ENCODE results near the gene OR4D9. TPM values are rescaled to one million over a fixed set of nuclear protein-coding genes. Genes with fewer than 3 reads are reported as not detected.

OR4D9 gene
- total RNA-seq, 3 donors from 2014 or later (not counting 1 experiment from before 2014, with no cell fraction given) = not detected

DNA sequence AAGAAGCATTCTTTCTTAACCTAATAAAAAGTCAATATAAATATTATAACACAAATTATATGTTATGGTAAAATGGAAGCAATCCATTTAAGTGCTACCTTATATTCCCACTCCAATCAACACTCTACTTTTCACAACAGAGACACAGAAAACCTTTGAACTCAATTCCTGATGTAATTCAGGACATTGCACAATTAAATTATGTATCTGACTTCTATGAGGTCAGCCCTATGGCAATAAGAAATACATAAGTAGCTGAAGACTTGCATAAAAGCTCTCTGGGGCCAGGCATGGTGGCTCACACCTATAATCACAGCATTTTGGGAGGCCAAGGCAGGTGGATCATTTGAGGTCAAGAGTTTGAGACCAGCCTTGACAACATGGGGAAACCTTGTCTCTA is 31.4 kb upstream of the OR4D9 start:
- Histone ChIP-seq H3K27me3 (ENCODE audit: control insufficient read depth, insufficient read depth, low read length) (no peaks in the 10 kb centered on the region), H3K4me3 (ENCODE audit: low read length) (no peak overlapping the region), H3K36me3 (ENCODE audit: control insufficient read depth, insufficient read depth, low read length) (no peaks in the 10 kb centered on the region), H3K4me1 (ENCODE audit: control insufficient read depth, insufficient read depth, low read length) (no peaks in the 10 kb centered on the region), H3K9me3 (ENCODE audit: control insufficient read depth, insufficient read depth, low read length) (no peaks in the 10 kb centered on the region), H3K27ac (ENCODE audit: low read length) (no peak overlapping the region)
- Mint-ChIP-seq H3K27ac (no peak overlapping the region), H3K36me3 (no peaks in the 10 kb centered on the region), H3K9me3 (no peaks in the 10 kb centered on the region), H3K4me1 (no peaks in the 10 kb centered on the region), H3K4me3 (no peak overlapping the region), H3K27me3 (ENCODE audit: low read depth in 2 of 2) (peaks cover 7 to 12% of the 10 kb centered on the region in 2 donors)
- DNase-seq (no peak), ATAC-seq (no peak)
- intact Hi-C loops (cut with micrococcal nuclease) = no loop called here
- TF ChIP-seq, protein P1, sequence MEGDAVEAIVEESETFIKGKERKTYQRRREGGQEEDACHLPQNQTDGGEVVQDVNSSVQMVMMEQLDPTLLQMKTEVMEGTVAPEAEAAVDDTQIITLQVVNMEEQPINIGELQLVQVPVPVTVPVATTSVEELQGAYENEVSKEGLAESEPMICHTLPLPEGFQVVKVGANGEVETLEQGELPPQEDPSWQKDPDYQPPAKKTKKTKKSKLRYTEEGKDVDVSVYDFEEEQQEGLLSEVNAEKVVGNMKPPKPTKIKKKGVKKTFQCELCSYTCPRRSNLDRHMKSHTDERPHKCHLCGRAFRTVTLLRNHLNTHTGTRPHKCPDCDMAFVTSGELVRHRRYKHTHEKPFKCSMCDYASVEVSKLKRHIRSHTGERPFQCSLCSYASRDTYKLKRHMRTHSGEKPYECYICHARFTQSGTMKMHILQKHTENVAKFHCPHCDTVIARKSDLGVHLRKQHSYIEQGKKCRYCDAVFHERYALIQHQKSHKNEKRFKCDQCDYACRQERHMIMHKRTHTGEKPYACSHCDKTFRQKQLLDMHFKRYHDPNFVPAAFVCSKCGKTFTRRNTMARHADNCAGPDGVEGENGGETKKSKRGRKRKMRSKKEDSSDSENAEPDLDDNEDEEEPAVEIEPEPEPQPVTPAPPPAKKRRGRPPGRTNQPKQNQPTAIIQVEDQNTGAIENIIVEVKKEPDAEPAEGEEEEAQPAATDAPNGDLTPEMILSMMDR (IDR thresholded peaks at IDR 0.05) = no peak

DNA sequence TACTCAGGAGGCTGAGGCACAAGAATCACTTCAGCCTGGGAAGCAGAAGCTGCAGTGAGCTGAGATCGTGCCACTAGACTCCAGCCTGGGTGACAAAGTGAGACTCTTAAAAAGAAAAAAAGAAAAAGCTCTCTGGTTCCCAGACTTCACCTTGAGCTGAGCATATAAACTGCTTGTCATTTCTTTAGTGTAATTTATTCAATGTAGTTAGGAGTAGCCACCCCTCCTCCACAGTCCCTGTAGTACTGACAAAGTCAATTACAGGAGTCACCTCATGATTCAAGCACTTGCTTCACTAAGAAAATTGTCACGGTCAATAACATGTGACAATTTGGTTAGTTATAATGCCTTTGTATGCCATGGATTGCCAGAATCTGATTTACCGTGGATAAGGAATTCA is 31.0 kb upstream of the OR4D9 start:
- Histone ChIP-seq H3K27me3 (ENCODE audit: control insufficient read depth, insufficient read depth, low read length) (no peaks in the 10 kb centered on the region), H3K27ac (ENCODE audit: low read length) (no peak overlapping the region), H3K4me1 (ENCODE audit: control insufficient read depth, insufficient read depth, low read length) (no peaks in the 10 kb centered on the region), H3K4me3 (ENCODE audit: low read length) (no peak overlapping the region), H3K9me3 (ENCODE audit: control insufficient read depth, insufficient read depth, low read length) (no peaks in the 10 kb centered on the region), H3K36me3 (ENCODE audit: control insufficient read depth, insufficient read depth, low read length) (no peaks in the 10 kb centered on the region)
- Mint-ChIP-seq H3K27ac (no peak overlapping the region), H3K4me3 (no peak overlapping the region), H3K9me3 (no peaks in the 10 kb centered on the region), H3K4me1 (no peaks in the 10 kb centered on the region), H3K27me3 (ENCODE audit: low read depth in 2 of 2) (peaks cover 7 to 10% of the 10 kb centered on the region in 2 donors), H3K36me3 (no peaks in the 10 kb centered on the region)
- 92% methylated on average over 3 of the region's 3 CpGs for WGBS (ENCODE audit: insufficient coverage)
- TF ChIP-seq, protein P1 (IDR thresholded peaks at IDR 0.05) = no peak
- ATAC-seq = no peak
- no peak for DNase-seq
- intact Hi-C loops (cut with micrococcal nuclease) = no loop called here

DNA sequence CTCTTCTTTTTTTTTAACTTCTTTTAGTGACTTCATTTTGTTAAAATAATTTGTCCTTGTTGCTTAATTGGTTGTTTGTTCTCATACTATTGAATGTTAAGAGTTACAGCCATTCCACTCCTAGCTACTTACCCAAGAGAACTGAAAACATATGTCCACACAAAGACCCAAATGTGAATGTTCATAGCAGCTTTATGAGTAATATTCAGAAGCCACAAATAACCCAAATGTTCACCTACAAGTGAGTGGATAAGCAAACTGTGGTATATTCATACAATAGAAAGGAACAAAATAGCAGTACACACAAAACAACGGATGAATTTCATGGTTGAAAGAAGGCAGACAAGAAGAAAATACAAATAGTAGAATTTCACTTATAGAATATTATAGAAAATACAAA is 9.4 kb upstream of the OR4D9 start:
- Mint-ChIP-seq H3K27me3 (ENCODE audit: low read depth in 2 of 2) (peaks cover 18 to 21% of the 10 kb centered on the region in 2 donors), H3K4me3 (no peak overlapping the region), H3K9me3 (no peaks in the 10 kb centered on the region), H3K27ac (no peak overlapping the region), H3K4me1 (no peaks in the 10 kb centered on the region), H3K36me3 (no peaks in the 10 kb centered on the region)
- H3K4me3 ChIP-seq (ENCODE audit: low read length) = no peak overlapping the region
- DNase-seq = no peak
- no peaks in the 10 kb centered on the region for H3K36me3 ChIP-seq (ENCODE audit: control insufficient read depth, insufficient read depth, low read length)
- intact Hi-C loops (cut with micrococcal nuclease) = no loop called here
- no peaks in the 10 kb centered on the region for H3K9me3 ChIP-seq (ENCODE audit: control insufficient read depth, insufficient read depth, low read length)
- no peaks in the 10 kb centered on the region for H3K4me1 ChIP-seq (ENCODE audit: control insufficient read depth, insufficient read depth, low read length)
- no CpG with 5 or more reads among the region's 1 CpG for WGBS (ENCODE audit: insufficient coverage)
- no peak overlapping the region for H3K27ac ChIP-seq (ENCODE audit: low read length)
- ATAC-seq = no peak
- no peaks in the 10 kb centered on the region for H3K27me3 ChIP-seq (ENCODE audit: control insufficient read depth, insufficient read depth, low read length)
- TF ChIP-seq, protein P1 (IDR thresholded peaks at IDR 0.05) = no peak

DNA sequence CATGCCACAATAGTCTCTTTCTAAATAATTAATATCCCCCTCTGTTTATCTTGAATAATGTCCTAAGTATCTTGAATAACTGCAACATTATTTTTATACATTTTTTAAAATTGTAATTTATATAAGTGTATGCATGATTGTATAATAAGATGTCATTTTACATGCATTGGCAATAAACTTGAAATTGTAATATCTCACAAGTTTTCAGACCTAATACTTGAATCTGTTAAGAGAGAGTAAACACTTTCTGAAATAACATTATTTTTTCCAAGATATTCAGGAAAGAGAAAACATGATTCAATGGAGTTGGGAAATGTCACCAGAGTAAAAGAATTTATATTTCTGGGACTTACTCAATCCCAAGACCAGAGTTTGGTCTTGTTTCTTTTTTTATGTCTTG is 8.1 kb upstream of the OR4D9 start, which contains the start of gene OR4D11:
Gene OR4D11 (plus strand): TSS at position 301 of the 400 bp plus-strand sequence. CDS start 0 bp downstream, at position 301.
- H3K4me1 ChIP-seq (ENCODE audit: control insufficient read depth, insufficient read depth, low read length) = no peaks in the 10 kb centered on the region
- H3K36me3 ChIP-seq (ENCODE audit: control insufficient read depth, insufficient read depth, low read length) = no peaks in the 10 kb centered on the region
- Mint-ChIP-seq H3K27me3 (ENCODE audit: low read depth in 2 of 2) (peaks cover 14 to 18% of the 10 kb centered on the region in 2 donors), H3K4me3 (no peak within 1 kb of the TSS), H3K36me3 (no peaks in the 10 kb centered on the region), H3K9me3 (no peaks in the 10 kb centered on the region), H3K27ac (no peak within 1 kb of the TSS), H3K4me1 (no peaks in the 10 kb centered on the region)
- H3K9me3 ChIP-seq (ENCODE audit: control insufficient read depth, insufficient read depth, low read length) = no peaks in the 10 kb centered on the region
- intact Hi-C loops (cut with micrococcal nuclease) = no loop called here
- TF ChIP-seq, protein P1 (IDR thresholded peaks at IDR 0.05) = no peak
- DNase-seq = no peak
- no peak within 1 kb of the TSS for H3K4me3 ChIP-seq (ENCODE audit: low read length)
- H3K27ac ChIP-seq (ENCODE audit: low read length) = no peak within 1 kb of the TSS
- no peak for ATAC-seq
- no peaks in the 10 kb centered on the region for H3K27me3 ChIP-seq (ENCODE audit: control insufficient read depth, insufficient read depth, low read length)
